Breast epithelium (tissue), 3 donors: ENCODE measurements around the gene PFAS.

Experiments
- POLR2A ChIP-seq: fragments of 450-650 bp; IDR thresholded peaks from one replicate; pipeline ENCODE4 v1.6.1; 2016; ENCODE audit warnings: antibody characterized with exemption, mild to moderate bottlenecking, moderate library complexity
- POLR2AphosphoS5 ChIP-seq, 3 donors: sonication (generic); formaldehyde crosslinking; IDR thresholded peaks; one replicate each; pipeline ENCODE4 v1.6.1; 2017; ENCODE audit warnings: antibody characterized with exemption in 3 of 3
- TF ChIP-seq, protein P1 (sequence below), 3 donors: fragments of 450-650 bp; IDR thresholded peaks; one replicate each; pipeline ENCODE4 v1.5.1; 2016 to 2017; ENCODE audit warnings: antibody characterized with exemption in 3 of 3, mild to moderate bottlenecking in 3 of 3, moderate library complexity in 3 of 3

DNA sequence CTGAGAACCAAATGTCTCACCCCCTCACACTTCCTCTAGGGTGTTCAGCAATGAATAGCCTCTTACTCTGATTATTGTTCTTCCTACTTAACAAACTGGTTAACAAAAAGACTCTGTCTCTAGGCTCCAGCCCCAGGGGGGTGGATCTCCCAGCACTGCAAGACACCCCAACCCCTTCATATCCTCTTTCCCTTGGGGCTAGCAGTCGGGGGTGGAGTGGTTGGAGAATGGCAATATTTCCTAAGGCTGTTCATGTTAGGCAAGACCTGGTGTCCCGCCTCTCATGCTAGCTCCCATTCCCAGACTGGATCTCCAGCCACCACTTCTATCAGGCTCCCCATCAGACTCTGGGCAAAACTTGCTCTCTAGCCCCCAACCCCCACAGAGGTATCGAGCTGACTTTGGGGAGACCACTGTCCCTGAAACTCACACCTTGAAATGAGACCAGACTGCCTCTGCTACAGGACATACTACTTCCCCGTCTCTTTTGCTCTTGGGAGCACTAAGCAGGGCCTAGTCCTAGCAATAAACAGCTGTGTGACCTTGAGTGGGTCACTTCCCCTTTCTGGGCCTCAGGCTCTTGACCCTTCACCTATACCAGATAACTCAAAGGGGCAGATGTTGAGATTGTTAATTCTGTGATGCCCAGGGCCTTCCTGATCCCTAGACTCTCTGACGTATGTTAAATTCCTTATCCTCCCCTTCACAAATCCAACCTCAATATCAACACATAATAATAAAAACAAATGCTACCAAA lies 43.7 kb downstream of the PFAS start:
- TF ChIP-seq, protein P1, sequence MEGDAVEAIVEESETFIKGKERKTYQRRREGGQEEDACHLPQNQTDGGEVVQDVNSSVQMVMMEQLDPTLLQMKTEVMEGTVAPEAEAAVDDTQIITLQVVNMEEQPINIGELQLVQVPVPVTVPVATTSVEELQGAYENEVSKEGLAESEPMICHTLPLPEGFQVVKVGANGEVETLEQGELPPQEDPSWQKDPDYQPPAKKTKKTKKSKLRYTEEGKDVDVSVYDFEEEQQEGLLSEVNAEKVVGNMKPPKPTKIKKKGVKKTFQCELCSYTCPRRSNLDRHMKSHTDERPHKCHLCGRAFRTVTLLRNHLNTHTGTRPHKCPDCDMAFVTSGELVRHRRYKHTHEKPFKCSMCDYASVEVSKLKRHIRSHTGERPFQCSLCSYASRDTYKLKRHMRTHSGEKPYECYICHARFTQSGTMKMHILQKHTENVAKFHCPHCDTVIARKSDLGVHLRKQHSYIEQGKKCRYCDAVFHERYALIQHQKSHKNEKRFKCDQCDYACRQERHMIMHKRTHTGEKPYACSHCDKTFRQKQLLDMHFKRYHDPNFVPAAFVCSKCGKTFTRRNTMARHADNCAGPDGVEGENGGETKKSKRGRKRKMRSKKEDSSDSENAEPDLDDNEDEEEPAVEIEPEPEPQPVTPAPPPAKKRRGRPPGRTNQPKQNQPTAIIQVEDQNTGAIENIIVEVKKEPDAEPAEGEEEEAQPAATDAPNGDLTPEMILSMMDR (IDR thresholded peaks at IDR 0.05): no peak
- no peak for TF ChIP-seq POLR2AphosphoS5 (IDR thresholded peaks at IDR 0.05)
- no peak for TF ChIP-seq POLR2A
